GM12891 (cell line): ENCODE measurements around the gene HACD2.

Source experiments
- PAX5 ChIP-seq: IDR thresholded peaks from 2 replicates; pipeline ENCODE4 v1.6.1; 2011; ENCODE audit warnings: low read length, moderate library complexity, mild to moderate bottlenecking; ENCODE audit not compliant: insufficient read depth, severe bottlenecking
- POLR2A ChIP-seq: IDR thresholded peaks from 2 replicates; pipeline ENCODE4 v1.6.1; 2011; ENCODE audit warnings: low read depth, low read length, control low read depth
- POLR2AphosphoS5 ChIP-seq: IDR thresholded peaks from 2 replicates; pipeline ENCODE4 v1.6.1; 2011; ENCODE audit warnings: low read depth, low read length, control low read depth
- POU2F2 ChIP-seq: IDR thresholded peaks from 2 replicates; pipeline ENCODE4 v1.6.1; 2011; ENCODE audit warnings: low read depth, mild to moderate bottlenecking, control low read depth, low read length, moderate library complexity
- TAF1 ChIP-seq: IDR thresholded peaks from 2 replicates; pipeline ENCODE4 v1.6.1; 2011; ENCODE audit warnings: low read depth, low read length, control low read depth

DNA sequence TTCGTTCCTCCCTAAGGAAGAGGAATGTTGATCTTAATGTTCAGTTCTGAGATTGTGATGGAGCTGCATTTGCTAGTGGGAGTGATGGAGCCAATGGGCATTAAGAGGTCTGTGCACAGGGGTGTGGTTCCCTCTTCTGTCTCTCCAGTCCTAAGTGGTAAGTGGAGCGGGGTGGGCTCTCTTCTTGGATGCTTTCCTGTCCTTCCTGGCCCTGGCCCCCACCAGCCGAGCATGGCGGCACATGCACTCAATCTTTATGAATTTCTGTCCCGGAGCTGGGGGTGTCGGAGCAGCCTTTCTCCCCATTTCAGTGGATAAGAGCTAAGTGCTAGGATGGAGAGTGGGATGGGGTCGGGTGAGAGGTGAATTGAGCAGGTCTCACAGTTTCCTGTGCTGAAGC, 98.4 kb downstream of the HACD2 start:
- TF ChIP-seq POLR2A (no peak), POLR2AphosphoS5 (no peak), POU2F2 (no peak), TAF1 (no peak), PAX5 (no peak)
